Stimulated activated CD8-positive, alpha-beta memory T cell treated with anti-CD3 and anti-CD28 coated beads, Interleukin-7, amount 100 ng/mL, for 4 hours (primary cell): ENCODE results near the gene HTR1B.

Experiments
- DNase-seq, 2 donors: peaks; one replicate each; pipeline ENCODE4 v3.0.0-alpha.2; 2020; ENCODE audit warnings: low read depth in 2 of 2

The HTR1B gene

GRCh38 chr6:77456531-77457248, 6.6 kb downstream of the HTR1B start:
- DNase-seq, result no peak

DNA sequence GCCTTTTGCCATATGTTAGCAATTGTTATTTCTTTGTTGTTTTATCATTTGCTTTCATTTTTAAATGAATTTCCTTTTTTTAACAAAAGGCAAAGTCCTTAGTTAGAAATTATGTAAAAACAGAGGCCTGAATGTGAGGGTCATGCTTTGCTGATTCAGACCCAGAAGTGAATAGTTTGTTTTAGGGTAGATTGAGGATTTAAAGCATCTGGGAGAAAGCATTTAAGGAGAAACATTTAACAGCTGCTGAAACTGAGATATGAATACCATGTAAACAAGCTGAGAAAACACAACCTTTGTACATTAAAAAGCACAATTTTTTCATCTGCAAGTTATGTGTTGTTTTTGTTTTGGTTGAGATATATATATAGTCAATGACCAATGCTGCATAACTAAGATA, 8.0 kb downstream of the HTR1B start:
- no peak for DNase-seq

DNA sequence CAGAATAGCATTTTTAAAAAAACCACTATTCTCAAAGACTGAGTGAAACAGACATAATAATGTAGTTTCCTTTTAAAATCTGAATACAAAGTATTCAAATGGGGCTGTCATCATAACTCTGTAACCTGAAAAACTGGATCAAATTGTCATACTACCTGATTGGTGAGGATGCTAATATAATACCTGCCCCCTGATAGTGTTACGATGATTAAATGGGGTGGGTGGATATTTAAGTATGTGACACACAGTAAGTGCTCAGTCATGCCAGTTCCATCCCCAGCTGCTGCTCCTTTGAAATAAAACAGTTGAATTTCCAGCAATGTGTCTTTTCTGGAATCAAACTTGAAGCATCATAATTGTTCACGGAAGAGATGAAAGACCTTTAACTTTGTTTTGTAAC, 8.9 kb downstream of the HTR1B start:
- DNase-seq, result no peak

DNA sequence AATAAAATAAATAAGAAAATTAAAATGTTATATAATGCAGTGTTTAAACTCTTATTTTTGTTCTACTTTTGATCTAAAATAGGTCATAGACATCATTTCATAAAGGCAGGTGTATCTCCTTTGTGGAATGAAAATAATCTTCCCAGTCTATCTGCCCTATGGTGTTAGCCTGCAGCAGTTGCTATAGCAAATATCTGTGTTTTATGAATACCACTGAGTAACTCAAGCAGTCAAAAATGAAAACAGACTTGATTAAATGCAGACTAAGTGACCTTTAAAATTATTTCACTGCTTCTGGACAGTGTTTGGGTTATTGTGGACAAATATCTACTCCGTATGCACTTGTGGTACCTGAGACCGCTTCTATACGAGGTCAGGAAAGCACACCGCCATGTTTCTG, 11.8 kb downstream of the HTR1B start:
- DNase-seq, result no peak

GRCh38 chr6:77450924-77451323, 12.4 kb downstream of the HTR1B start:
- no peak for DNase-seq

DNA sequence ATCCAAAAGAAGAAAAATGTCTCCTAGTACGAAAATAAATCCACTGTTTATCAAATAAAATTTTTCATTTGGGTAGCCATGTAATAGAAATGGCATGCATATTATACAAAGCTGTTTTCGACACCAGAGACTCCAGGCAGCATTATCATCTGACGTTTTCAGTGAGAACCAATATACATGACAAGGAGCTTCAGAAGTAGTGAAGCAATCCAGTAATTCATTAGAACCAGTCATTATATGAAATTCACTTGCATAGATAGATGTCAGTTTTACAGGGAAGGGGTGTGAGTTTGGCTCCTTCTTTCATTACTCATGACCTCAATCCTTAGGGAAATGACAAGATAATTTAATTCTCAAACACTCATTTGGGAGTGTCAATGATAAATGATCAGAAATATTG, 14.7 kb downstream of the HTR1B start:
- DNase-seq, result no peak

GRCh38 chr6:77447254-77447653, 16.0 kb downstream of the HTR1B start:
- no peak for DNase-seq

GRCh38 chr6:77446249-77446648, 17.0 kb downstream of the HTR1B start:
- no peak for DNase-seq

- no peak for DNase-seq
These were observed 18.1 kb downstream of the HTR1B start for GRCh38 chr6:77445214-77445613.

DNA sequence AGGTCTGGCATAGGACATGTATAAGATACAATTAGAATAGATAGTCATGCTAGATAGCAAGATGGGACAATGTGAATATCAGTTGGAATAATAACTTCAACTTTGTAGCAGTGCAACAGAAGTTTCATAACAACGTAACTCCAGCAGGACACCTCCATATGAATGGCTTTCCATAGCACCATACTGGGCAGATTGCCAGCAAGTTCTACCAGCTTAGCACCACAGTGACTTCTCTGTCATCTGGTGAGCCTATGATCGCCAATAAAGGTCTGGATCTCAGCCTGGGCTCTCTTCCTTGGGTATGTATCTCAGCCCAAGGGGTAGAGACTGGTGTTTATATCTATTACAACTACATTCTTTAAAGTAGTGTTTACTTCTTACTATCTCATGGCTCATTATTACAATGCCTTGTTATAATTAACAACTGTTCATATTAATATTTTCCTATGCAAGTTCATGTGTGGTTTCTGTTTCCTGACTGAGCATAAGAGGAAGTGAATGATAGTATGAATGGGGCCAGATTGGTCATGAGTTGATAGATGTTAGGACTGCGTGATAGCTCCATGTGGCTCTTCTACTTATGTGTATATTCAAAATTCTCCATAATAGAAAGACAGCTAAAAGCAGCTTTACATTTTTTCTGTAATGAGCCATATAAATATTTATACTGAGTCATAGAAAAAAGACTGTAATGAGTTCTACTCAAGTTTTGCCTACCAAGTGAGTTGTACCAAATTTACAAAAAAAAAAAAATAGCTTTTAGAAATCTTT, 22.9 kb downstream of the HTR1B start:
- DNase-seq, result no peak

GRCh38 chr6:77433888-77434287, 29.4 kb downstream of the HTR1B start:
- no peak for DNase-seq

DNA sequence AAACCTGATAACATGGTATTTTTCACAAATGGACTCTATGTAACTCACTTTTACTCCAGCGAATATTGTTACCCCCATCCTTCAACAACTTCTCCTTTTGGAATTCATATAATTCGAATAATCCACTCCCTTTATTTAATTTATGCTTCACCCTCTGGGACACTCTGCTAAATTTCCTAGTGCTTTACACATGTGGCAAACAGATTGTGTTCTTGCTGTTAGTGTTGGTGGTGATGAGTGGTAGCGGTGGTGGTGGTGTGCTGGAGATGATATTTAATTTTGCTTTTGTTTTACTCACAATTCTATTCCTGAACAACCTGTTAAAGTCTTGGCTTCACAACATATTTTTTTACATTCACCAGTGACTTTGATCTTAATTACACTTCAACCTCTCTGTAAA, 32.8 kb downstream of the HTR1B start:
- DNase-seq, result no peak

- no peak for DNase-seq
These were observed 37.6 kb downstream of the HTR1B start for GRCh38 chr6:77425671-77426070.

DNA sequence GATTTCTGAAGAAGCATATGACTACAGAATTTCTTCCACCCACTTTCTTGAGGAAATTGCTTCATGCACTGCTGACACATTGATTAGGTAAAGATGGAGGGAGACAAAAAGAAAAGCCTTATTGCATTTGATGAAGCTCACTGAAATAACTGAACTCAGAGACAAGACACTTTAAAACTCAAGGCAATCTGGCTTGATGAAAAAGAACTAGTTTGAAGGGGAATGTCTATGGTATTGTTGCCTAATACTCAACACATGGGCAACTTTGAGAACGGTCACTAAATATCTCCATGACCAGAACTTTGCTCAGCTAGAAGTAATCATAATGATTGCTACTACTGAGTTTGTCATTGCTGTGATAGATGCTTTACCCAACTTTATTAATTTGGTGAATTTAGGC, 38.1 kb downstream of the HTR1B start:
- no peak for DNase-seq

- DNase-seq, result no peak
These were observed 38.5 kb downstream of the HTR1B start for GRCh38 chr6:77424761-77425160.

- DNase-seq, result no peak
These were observed 46.5 kb downstream of the HTR1B start for GRCh38 chr6:77416839-77417238.

DNA sequence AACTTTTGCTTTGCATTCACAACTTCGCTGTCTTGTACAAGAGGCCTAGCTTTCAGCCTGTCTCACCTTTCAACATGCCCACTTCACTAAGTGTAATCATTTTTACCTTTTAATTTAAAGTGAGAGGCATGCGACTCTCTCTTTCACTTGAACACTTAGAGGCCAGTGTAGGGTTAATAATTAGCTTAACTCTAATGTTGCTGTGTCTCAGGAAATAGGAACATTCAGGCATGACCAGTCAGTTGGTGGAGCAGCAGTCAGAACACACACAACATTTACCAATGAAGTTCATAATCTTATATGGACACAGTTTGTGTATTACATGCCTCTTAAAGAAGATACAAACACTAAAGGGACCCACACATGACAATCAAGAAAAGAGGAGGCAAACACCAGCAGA, 47.6 kb downstream of the HTR1B start:
- DNase-seq, result no peak
